ENCODE results near the gene TMBIM1. TPM values are rescaled to one million over a fixed set of nuclear protein-coding genes. Genes with fewer than 3 reads are reported as not detected.

Gene TMBIM1
- total RNA-seq, 1 experiment from 2014 or later, result 23.5 TPM

DNA sequence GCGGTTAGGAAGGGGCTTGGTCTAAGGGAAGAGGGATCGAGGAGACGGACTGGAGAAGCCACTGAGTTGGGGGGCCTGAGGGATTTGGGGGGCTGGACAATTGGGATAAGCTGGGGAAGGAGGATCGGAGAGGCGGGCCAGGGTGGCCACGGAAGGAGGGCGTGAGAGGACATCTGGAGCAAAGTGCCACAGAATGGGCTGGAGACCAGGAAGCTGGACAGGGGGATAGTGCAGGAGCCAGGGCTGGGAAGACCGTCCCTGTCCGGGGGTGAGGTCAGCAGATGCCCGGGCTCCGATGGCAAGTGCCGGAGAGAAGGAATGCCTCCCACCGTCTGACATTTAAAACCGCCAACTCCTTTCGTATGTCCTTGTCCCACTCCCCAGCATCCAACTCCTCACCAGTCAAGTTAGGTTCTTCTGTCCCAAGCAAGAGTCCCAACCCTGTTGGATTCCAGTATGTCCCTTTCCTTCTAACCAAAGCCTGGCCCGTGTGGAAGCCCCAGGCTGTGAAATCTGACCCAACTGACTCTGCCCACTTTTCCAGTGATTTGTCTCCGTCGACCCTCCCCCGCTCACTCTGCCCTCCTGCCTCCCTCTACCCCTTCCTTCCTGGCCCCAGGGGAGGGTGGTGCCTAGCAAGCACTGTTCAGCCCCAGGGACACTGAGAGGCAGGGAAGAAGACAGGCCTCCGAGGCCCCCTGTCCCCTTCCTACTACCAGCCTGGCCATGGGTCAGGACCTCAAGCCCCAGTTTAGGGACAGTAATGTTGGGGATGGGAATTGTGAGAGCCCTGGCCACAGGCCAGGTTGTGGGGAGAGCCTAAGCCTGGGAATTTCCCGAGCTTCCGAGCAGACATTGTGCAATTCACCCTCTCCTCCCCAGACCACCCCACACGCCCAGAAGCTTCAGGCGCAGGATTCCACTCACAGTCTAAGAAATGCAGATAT, 31.5 kb upstream of the TMBIM1 start:
- peak; percentile 70 for DNase-seq (ENCODE audit: low spot score)
- ATAC-seq, result peak; percentile 45
- Mint-ChIP-seq H3K27ac (peak overlapping the region; percentile 94), H3K4me1 (peaks cover 53% of the 10 kb centered on the region), H3K9me3 (no peaks in the 10 kb centered on the region), H3K27me3 (ENCODE audit: low read depth) (no peaks in the 10 kb centered on the region), H3K4me3 (peak overlapping the region; percentile 98), H3K36me3 (no peaks in the 10 kb centered on the region)
- TF ChIP-seq FOXP1 (CRISPR knock-in tag; IDR thresholded peaks at IDR 0.05; ENCODE audit: borderline replicate concordance) (0 out of 2 replicates have a peak, but pooled peaks have one; percentile 46), SP1 (CRISPR knock-in tag; conservative IDR thresholded peaks at IDR 0.05) (peak; percentile 76), NFATC4 (CRISPR knock-in tag; IDR thresholded peaks at IDR 0.05) (no peak), ZNF396 (CRISPR knock-in tag; IDR thresholded peaks at IDR 0.05; ENCODE audit: borderline replicate concordance) (no peak), RELA (CRISPR knock-in tag; IDR thresholded peaks at IDR 0.05; ENCODE audit: borderline replicate concordance) (no peak), SMAD4 (CRISPR knock-in tag; IDR thresholded peaks at IDR 0.05) (no peak), ZNF232 (CRISPR knock-in tag; IDR thresholded peaks at IDR 0.05) (0 out of 2 replicates have a peak, but pooled peaks have one; percentile 18), ZBTB21 (CRISPR knock-in tag; IDR thresholded peaks at IDR 0.05; ENCODE audit: borderline replicate concordance) (0 out of 2 replicates have a peak, but pooled peaks have one; percentile 7), PRDM15 (CRISPR knock-in tag; IDR thresholded peaks at IDR 0.05) (0 out of 2 replicates have a peak, but pooled peaks have one; percentile 16), ZNF317 (CRISPR knock-in tag; IDR thresholded peaks at IDR 0.05; ENCODE audit: borderline replicate concordance, low read depth) (no peak)
- TF ChIP-seq, protein P1, sequence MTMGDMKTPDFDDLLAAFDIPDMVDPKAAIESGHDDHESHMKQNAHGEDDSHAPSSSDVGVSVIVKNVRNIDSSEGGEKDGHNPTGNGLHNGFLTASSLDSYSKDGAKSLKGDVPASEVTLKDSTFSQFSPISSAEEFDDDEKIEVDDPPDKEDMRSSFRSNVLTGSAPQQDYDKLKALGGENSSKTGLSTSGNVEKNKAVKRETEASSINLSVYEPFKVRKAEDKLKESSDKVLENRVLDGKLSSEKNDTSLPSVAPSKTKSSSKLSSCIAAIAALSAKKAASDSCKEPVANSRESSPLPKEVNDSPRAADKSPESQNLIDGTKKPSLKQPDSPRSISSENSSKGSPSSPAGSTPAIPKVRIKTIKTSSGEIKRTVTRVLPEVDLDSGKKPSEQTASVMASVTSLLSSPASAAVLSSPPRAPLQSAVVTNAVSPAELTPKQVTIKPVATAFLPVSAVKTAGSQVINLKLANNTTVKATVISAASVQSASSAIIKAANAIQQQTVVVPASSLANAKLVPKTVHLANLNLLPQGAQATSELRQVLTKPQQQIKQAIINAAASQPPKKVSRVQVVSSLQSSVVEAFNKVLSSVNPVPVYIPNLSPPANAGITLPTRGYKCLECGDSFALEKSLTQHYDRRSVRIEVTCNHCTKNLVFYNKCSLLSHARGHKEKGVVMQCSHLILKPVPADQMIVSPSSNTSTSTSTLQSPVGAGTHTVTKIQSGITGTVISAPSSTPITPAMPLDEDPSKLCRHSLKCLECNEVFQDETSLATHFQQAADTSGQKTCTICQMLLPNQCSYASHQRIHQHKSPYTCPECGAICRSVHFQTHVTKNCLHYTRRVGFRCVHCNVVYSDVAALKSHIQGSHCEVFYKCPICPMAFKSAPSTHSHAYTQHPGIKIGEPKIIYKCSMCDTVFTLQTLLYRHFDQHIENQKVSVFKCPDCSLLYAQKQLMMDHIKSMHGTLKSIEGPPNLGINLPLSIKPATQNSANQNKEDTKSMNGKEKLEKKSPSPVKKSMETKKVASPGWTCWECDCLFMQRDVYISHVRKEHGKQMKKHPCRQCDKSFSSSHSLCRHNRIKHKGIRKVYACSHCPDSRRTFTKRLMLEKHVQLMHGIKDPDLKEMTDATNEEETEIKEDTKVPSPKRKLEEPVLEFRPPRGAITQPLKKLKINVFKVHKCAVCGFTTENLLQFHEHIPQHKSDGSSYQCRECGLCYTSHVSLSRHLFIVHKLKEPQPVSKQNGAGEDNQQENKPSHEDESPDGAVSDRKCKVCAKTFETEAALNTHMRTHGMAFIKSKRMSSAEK (CRISPR knock-in tag; IDR thresholded peaks at IDR 0.05; ENCODE audit: borderline replicate concordance), result no peak
- CTCF ChIA-PET, result interaction anchor here (0.5 to 3.0 kb wide), 11 partner anchors 22 to 72 kb away, joined by 3 to 36 read pairs (median 4); partner anchors contain the start of genes CATIP and PNKD
- POLR2A ChIA-PET, result interaction anchor here (0.6 to 2.4 kb wide), 3 partner anchors 8 to 82 kb away, joined by 3 to 10 read pairs (median 4); no protein-coding TSS in a partner anchor

- Mint-ChIP-seq H3K27ac (peak overlapping the region; percentile 94), H3K4me3 (peak overlapping the region; percentile 98), H3K4me1 (peaks cover 50% of the 10 kb centered on the region), H3K9me3 (no peaks in the 10 kb centered on the region), H3K36me3 (no peaks in the 10 kb centered on the region), H3K27me3 (ENCODE audit: low read depth) (no peaks in the 10 kb centered on the region)
- DNase-seq (ENCODE audit: low spot score), result peak; percentile 89
- ChIA-PET POLR2A (interaction anchor here (0.6 to 2.4 kb wide), 3 partner anchors 9 to 83 kb away, joined by 3 to 10 read pairs (median 4); no protein-coding TSS in a partner anchor), CTCF (interaction anchor here (0.5 to 3.0 kb wide), 12 partner anchors 10 to 74 kb away, joined by 3 to 36 read pairs (median 4); partner anchors contain the start of genes CATIP and PNKD)
- peak; percentile 85 for ATAC-seq
- TF ChIP-seq FOXK1 (CRISPR knock-in tag; IDR thresholded peaks at IDR 0.05), result peak; percentile 54
- peak; percentile 74; the same call in 1 of the 2 replicates for TF ChIP-seq CBFB (CRISPR knock-in tag; IDR thresholded peaks at IDR 0.05; ENCODE audit: low read depth)
- TF ChIP-seq, protein P2, sequence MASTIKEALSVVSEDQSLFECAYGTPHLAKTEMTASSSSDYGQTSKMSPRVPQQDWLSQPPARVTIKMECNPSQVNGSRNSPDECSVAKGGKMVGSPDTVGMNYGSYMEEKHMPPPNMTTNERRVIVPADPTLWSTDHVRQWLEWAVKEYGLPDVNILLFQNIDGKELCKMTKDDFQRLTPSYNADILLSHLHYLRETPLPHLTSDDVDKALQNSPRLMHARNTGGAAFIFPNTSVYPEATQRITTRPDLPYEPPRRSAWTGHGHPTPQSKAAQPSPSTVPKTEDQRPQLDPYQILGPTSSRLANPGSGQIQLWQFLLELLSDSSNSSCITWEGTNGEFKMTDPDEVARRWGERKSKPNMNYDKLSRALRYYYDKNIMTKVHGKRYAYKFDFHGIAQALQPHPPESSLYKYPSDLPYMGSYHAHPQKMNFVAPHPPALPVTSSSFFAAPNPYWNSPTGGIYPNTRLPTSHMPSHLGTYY (CRISPR knock-in tag; IDR thresholded peaks at IDR 0.05), result no peak
- no peak for TF ChIP-seq ZNF138 (CRISPR knock-in tag; conservative IDR thresholded peaks at IDR 0.05)
- TF ChIP-seq, protein P3, sequence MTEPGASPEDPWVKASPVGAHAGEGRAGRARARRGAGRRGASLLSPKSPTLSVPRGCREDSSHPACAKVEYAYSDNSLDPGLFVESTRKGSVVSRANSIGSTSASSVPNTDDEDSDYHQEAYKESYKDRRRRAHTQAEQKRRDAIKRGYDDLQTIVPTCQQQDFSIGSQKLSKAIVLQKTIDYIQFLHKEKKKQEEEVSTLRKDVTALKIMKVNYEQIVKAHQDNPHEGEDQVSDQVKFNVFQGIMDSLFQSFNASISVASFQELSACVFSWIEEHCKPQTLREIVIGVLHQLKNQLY (CRISPR knock-in tag; IDR thresholded peaks at IDR 0.05), result no peak
- TF ChIP-seq ATF2 (CRISPR knock-in tag; IDR thresholded peaks at IDR 0.05; ENCODE audit: borderline replicate concordance, low read depth), result no peak
Observed at GRCh38 chr2:218322768-218323525, 30.6 kb upstream of the TMBIM1 start.

Data from WTC11 (cell line).